NOMO-1 treated with dmso at 0.1 percent for 144 hours (cell line): ENCODE measurements around the gene MYLK3.
A peak's percentile ranks its signal among the peaks of the same experiment; 100 is the strongest.

Experiments used
- DNase-seq: peaks from one replicate; lab custom pipeline; 2025; ENCODE audit not compliant: unreplicated experiment; lab: John Stamatoyannopoulos, UW

Gene MYLK3

GRCh38 chr16:46759309-46759708 is 11.2 kb upstream of the MYLK3 start:
- DNase-seq = no peak

- DNase-seq = no peak
Measured at GRCh38 chr16:46757339-46758050, 9.4 kb upstream of the MYLK3 start.

GRCh38 chr16:46756772-46757171 is 8.6 kb upstream of the MYLK3 start:
- DNase-seq = no peak

GRCh38 chr16:46753015-46753414 is 4.9 kb upstream of the MYLK3 start:
- no peak for DNase-seq

- DNase-seq = no peak
Measured at GRCh38 chr16:46751381-46751780, 3.2 kb upstream of the MYLK3 start.

GRCh38 chr16:46748775-46749705 is 896 bp upstream of the MYLK3 start:
- DNase-seq = no peak

- no peak for DNase-seq
Measured at GRCh38 chr16:46746821-46747776, 1.0 kb downstream of the MYLK3 start.

- no peak for DNase-seq
Measured at GRCh38 chr16:46745617-46746016, 2.5 kb downstream of the MYLK3 start.

GRCh38 chr16:46743232-46743719 is 4.9 kb downstream of the MYLK3 start:
- peak; percentile 69 for DNase-seq

GRCh38 chr16:46739934-46740333 is 8.2 kb downstream of the MYLK3 start:
- no peak for DNase-seq

- no peak for DNase-seq
Measured at GRCh38 chr16:46737621-46738214, 10.4 kb downstream of the MYLK3 start.

GRCh38 chr16:46736695-46737094 is 11.4 kb downstream of the MYLK3 start:
- no peak for DNase-seq

GRCh38 chr16:46733319-46733830 is 14.8 kb downstream of the MYLK3 start:
- DNase-seq = no peak

GRCh38 chr16:46732561-46732960 is 15.6 kb downstream of the MYLK3 start:
- no peak for DNase-seq

GRCh38 chr16:46731691-46732555 is 16.2 kb downstream of the MYLK3 start:
- DNase-seq = no peak

GRCh38 chr16:46730801-46731690 is 17.1 kb downstream of the MYLK3 start:
- no peak for DNase-seq

GRCh38 chr16:46730126-46730525 is 18.0 kb downstream of the MYLK3 start:
- DNase-seq = no peak

- no peak for DNase-seq
Measured at GRCh38 chr16:46729326-46729995, 18.7 kb downstream of the MYLK3 start.
